8988T (cell line): ENCODE measurements around the gene MAGI1.
"Not testable (repeated sequence)": the region's sequence is repeated elsewhere in the genome, so short reads cannot be mapped to it uniquely, and the experiment has no call there.

Experiments
- DNase-seq: peaks from one replicate; pipeline ENCODE4 v3.0.0; 2011

The MAGI1 gene

DNA sequence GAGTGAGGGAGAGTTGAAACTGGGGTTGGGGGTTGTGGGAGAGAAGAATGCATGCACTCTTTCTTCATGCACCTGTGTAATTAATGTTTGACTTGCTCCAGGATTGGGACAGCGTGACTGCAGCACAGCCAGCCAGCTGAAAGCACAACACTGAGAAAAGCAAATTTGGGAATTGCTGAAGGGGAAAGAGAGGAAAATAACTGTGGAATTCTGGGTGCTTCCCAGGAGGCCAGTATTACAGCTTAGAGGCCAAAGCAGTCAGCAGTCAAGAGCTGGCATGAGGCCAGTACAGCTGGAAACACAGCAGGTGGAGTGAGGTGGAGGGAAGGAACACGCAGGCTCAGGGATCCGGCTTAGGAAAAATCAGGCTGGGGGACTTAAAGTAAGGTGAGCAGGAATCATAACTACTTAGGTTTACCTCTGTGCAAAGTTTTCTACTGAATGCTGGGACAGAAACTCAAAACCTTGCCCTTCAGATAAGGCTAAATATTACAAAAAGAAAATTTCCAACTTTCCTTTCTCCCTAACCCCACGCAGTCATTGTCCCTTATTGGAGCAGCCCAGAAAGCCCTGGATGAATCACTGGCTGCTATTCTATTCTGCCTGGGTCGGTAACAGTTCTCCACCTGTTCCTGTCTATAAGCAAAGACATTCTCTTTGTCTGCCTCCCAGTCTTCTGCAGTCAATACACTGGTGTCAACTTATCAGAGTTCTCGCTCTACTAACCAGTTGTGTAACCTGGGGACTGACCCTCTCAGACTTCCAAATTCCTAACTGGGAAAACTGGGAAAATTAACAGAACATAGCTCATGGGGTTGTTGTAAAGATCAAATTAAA lies 167.2 kb downstream of the MAGI1 start:
- DNase-seq: no peak

DNA sequence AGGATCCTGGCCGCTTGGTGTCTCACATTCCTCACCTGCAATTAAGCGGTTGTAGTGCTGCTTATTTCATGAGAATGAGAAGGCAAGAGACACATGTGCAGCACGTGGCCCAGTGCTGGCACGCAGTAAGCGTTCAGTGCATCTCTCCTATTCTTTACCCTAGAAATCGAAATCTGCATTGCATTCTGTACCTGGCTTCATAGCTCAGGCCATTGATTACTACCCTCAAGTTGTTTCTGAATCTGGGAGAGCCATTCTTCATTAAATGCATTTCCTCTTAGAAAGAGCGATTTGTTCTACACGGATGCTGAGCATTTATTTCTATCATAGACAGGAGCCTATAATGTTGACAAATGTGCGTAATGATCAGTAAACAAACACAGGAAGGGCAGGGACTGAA lies 168.9 kb downstream of the MAGI1 start:
- no peak for DNase-seq

- DNase-seq: no peak
These were observed 171.1 kb downstream of the MAGI1 start for GRCh38 chr3:65867463-65868210.

DNA sequence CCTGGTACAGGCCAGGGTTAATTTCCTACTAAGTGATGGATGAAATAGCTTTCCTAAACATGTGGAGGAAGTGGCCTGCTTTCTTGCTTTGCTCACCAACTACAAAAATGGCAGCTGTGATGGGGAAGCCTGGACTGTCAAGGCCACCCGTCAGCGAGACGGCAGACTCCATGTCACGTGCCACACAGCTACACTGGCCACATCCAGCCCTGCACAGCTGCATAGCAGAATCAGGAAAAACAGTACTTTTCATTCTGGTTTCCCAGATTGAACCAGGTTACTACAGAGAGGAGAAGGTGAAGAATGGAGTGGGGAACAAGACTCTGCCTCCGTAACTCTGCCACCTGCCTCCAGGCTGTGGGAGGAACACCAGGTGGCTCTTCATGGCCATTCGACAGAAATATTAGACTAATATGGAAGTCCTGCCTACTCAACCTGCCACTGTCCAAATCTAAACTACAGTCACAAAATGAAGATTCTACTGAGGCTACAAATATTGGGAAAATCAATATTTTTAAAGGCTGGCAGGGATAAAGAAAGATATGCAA lies 174.3 kb downstream of the MAGI1 start:
- DNase-seq: no peak

DNA sequence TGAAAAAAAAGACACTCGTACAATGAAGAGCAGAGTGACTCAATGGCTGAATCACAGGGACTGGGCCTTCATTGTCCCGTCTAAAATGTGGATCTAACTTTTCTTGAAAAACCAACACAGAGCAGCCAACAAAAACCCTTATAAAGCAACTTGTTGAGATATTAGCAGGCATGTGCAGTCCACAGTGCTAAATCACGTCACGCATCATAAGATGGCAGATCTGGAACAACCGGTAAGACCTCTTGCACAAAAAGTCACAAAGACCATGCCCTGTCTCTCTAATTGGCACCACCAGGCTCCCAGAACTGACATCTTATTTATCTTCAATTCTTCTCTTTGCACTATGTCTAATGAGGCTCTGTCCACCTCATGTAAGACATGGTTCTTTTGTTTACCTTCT lies 177.0 kb downstream of the MAGI1 start:
- no peak for DNase-seq

DNA sequence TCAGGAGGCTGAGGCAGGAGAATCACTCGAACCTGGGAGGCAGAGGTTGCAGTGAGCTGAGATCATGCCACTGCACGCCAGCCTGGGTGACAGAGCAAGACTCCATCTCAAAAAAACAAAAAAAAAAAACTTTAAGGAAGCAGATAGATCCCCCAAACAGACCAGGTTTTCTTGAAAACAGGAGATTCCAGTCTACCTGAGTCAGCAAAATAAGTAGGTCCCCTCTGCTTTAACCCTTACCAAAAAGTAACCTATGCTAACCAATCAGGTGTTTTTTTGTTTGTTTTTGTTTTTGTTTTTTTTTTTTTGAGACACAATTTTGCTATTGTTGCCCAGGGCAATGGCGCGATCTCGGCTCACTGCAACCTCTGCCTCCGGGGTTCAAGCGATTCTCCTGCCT lies 179.1 kb downstream of the MAGI1 start:
- DNase-seq: not testable (repeated sequence)

DNA sequence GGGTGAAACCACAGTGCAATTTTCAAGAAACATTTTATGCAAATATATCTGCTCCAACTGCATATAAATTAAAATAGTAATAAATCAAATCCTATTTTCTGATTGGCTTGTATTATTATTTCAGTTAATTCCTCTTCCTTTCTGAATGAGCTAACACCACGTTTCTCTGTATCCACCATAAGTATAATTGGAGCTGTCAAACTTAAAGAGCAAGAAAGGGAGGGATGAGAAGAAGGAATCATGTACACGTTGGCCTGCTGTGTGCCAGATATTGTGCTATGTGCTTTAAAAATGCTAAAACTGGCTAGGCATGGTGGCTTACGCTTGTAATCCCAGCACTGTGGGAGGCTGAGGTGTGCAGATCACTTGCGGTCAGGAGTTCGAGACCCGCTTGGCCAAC lies 180.0 kb downstream of the MAGI1 start:
- no peak for DNase-seq

DNA sequence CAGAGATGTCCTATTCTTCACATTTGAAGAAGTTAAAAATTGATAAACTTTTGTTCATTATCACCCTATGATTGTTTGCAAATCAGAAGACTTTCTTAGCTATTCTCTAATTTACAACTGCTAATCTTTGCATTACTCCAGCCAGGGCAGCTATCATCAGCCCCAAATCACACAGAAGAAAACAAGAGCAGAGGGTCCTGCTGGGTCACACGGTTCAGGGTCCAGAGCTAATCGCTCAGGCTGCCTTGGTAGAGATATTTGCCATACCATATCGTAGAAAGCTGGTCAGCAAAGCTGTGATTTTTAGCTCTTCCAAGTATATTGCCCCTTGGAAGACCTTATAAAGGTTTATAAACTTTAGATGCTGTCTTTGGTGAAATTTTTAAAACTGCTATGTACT lies 181.4 kb downstream of the MAGI1 start:
- no peak for DNase-seq

- no peak for DNase-seq
These were observed 181.8 kb downstream of the MAGI1 start for GRCh38 chr3:65856907-65857306.

GRCh38 chr3:65855370-65856100 lies 183.2 kb downstream of the MAGI1 start:
- no peak for DNase-seq

DNA sequence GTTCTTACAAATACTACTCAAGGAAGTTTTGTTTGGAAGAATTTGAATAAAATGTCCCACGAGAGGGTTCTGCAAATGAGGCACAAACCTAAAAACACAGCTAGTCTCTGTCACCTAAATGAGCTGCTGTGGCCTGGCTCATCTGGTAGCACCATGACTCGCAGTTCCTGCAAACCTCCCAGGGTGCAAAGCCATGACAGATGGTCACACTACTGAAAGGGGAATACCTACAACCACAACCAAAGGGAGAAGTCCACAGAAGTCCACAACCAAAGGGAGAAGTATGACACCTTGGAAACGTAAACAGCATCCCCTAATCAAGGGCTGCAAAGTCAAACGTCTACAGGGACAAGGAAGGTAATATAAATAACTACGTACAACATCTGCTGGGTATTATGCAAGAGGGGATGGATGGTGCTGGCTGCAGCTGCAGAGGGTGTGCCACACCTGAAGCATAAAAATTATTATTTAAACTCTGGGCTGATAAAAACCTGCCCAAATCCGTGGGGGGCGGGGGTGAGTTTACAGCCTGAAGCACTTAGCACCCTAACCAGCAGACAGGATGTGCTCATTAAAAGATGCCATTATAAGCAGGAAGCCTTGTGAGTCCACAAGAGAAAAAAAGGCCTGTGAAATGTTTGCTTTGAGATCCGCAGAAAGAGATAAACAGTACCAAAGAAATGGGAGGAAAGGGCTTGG lies 184.0 kb downstream of the MAGI1 start:
- no peak for DNase-seq

DNA sequence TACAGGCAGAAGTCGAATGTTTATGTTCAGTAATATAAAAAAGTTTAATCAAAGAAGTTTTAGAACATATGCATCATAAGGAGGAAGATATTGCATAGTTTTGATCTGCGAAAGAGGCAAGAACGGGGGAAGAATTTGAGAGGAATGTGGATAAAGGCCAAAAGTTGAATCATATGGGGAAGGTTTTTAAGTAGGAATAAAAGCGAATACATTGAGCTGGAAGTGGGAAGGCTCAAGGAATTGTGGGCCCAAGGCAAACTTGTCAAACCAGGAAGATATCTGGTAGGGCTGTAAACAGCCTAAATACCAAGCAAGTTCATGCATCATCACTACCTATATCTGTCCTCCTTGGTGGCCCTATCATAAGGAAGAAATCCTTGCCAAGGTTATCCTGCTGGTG lies 186.9 kb downstream of the MAGI1 start:
- DNase-seq: no peak

- DNase-seq: no peak
These were observed 188.5 kb downstream of the MAGI1 start for GRCh38 chr3:65850261-65850660.

- no peak for DNase-seq
These were observed 190.7 kb downstream of the MAGI1 start for GRCh38 chr3:65848024-65848423.

- no peak for DNase-seq
These were observed 191.8 kb downstream of the MAGI1 start for GRCh38 chr3:65846936-65847335.

DNA sequence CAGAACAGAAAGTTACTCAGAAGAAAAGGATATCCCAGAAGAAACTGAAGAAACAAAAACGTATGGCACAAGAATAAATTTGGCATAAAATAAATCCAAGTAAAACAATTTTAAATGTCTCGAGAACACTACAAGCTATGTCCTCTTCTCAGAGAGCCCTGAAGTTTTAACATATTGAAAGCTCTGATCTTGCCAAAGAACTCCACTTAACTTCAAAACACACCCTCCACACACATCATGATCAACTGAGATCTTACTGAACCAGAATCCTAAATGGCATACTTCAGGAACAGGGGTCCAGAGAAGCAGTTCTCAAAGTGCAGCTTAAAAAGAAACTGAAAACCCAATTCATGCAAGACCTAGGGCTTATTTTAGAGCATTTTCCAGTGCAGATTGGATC lies 194.3 kb downstream of the MAGI1 start:
- DNase-seq: no peak

GRCh38 chr3:65843732-65844131 lies 195.0 kb downstream of the MAGI1 start:
- no peak for DNase-seq

- no peak for DNase-seq
These were observed 201.1 kb downstream of the MAGI1 start for GRCh38 chr3:65837604-65838003.

- no peak for DNase-seq
These were observed 202.7 kb downstream of the MAGI1 start for GRCh38 chr3:65836047-65836446.

- DNase-seq: no peak
These were observed 204.8 kb downstream of the MAGI1 start for GRCh38 chr3:65833761-65834505.

- DNase-seq: no peak
These were observed 206.8 kb downstream of the MAGI1 start for GRCh38 chr3:65831733-65832425.
